ENCODE measurements around the gene MXRA5.
A peak's percentile ranks its signal among the peaks of the same experiment; 100 is the strongest.
"Not testable (repeated sequence)": the region's sequence is repeated elsewhere in the genome, so short reads cannot be mapped to it uniquely, and the experiment has no call there.

The MXRA5 gene

DNA sequence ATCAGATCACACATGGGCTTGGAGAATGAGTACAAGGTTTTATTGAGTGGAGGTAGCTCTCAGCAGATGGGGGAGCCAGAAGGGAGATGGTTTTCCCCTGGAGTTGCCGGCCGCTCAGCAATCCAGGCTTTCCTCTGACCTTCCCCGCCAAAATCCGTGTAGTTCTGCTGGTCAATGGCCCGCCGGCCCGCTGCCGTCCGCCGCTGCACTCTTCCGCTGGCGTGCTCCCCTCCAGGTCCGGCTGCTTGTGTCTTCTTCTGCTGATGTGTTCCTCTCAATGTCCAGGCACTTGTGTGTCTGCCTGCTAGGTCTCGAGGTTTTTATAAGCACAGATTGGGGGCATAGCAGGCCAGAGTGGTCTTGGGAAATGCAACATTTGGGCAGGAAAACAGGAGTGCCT, 14.4 kb upstream of the MXRA5 start:
- no peaks in the 10 kb centered on the region for H3K36me3 ChIP-seq (ENCODE audit: insufficient read depth, low read length)
- H3K4me1 ChIP-seq (ENCODE audit: insufficient read depth, low read length): no peaks in the 10 kb centered on the region
- no peak overlapping the region for H3K9ac ChIP-seq (ENCODE audit: low read depth, low read length)
- no peaks in the 10 kb centered on the region for H3K9me3 ChIP-seq (ENCODE audit: control insufficient read depth, insufficient read depth, low read length)

DNA sequence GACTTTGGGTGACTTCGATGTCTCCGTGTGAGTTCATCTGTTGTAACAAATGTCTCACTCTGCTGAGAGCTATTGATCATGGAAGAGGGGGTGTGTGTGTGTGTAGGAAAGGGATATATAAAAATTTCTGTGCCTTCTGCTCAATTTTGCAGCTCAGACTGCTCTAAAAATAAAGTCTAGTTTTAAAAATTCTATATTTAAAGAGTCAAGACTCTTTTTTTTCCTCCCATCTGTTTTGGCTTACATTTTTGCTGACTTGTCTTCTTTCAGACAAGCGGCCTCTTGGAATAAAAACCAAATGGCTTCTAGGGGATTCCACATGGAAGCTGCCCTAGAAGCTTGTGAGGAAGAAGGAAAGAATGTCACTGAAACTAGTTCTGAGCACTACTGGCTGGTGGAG, 6.3 kb upstream of the MXRA5 start:
- H3K9ac ChIP-seq (ENCODE audit: low read depth, low read length); H3K36me3 ChIP-seq (ENCODE audit: insufficient read depth, low read length); H3K4me1 ChIP-seq (ENCODE audit: insufficient read depth, low read length); H3K9me3 ChIP-seq (ENCODE audit: control insufficient read depth, insufficient read depth, low read length): not testable (repeated sequence)

DNA sequence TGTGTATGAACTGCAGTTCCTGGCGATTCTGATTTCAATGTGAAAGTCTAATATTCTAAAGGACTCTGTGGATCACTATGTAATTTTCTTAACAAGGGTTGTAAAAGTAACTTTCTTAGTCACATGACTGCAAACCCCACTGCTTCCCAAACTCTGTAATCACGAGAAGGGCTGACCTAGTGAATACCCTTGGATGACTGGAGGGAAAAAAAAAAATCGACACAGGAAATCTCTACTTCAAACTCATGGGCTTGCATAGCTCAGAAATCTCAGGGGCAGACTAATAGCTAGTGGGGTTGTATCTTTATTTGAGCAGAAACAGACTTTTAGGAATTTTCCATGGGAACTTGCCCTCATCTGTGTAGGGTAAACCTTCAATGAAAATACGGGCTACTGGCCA, 4.8 kb upstream of the MXRA5 start:
- Histone ChIP-seq H3K9ac (ENCODE audit: low read depth, low read length) (no peak overlapping the region), H3K36me3 (ENCODE audit: insufficient read depth, low read length) (no peaks in the 10 kb centered on the region), H3K9me3 (ENCODE audit: control insufficient read depth, insufficient read depth, low read length) (no peaks in the 10 kb centered on the region), H3K4me1 (ENCODE audit: insufficient read depth, low read length) (no peaks in the 10 kb centered on the region)

DNA sequence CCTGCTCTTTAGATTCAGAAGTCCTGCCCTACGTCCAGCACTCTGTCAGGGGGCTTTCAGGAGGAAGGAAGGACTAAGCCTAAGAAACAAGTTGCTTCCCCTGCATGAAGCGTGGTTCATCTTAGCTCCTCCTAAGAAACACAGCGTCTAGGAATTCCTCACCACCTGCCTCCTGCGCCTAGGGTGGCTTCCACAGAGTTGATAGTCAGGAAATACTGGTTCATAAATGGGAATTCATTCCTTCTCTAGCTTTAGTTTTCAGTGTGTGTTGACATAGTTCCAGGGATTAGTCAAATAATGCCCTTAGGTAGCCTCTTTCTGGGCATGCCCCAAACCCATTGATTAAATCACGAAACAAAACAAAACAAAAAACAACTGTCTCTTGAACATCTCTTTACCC, 1.7 kb upstream of the MXRA5 start:
- H3K9me3 ChIP-seq (ENCODE audit: control insufficient read depth, insufficient read depth, low read length): no peaks in the 10 kb centered on the region
- no peak overlapping the region for H3K9ac ChIP-seq (ENCODE audit: low read depth, low read length)
- H3K36me3 ChIP-seq (ENCODE audit: insufficient read depth, low read length): no peaks in the 10 kb centered on the region
- H3K4me1 ChIP-seq (ENCODE audit: insufficient read depth, low read length): no peaks in the 10 kb centered on the region

DNA sequence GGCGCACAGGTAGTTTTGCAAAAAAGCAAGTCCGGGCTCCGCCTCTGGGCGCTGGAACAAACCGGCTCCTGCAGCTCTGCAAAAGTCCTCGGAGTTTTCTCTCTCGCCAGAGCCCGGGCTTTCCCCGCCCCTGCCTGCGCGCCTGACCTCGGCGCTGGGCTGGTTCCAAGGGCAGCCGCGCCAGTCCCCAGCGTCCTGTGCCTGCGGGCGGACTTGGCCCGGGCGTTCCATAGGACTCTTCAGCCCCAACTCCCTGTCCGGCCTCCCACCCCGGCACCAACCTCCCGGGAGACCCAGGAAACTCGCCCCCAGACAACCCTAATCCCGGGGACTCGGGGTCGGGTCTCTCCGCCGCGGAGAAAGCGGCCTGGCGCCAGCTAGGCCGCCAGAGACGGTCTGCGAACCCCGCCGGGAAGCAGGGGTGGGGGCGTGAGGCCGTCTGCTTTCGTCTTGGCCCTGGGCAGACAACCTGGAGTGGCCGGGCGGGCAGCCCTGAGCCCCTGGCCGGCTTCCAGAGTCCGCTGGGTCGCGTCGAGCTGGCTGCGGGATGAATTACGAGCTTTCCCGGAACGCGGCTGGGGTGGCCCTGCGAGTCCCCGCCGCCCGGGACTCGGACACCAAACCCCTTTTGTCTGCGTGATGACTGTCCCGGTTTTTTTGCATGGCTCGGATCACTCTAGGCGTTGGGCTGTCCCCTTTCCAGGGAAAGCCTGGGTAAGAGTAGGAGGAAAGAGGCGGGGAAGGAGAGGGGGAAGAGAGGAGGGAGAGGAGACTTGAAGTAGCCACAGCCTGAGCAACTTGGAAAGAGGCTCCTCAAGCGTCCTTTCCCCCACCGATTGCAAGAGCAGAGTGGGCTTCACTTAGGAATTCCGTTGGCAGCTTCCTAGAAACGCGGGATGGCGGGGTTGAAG, 916 bp downstream of the MXRA5 start:
- H3K9ac ChIP-seq (ENCODE audit: low read depth, low read length): peak overlapping the region; percentile 88
- H3K4me1 ChIP-seq (ENCODE audit: insufficient read depth, low read length): no peaks in the 10 kb centered on the region
- H3K36me3 ChIP-seq (ENCODE audit: insufficient read depth, low read length): no peaks in the 10 kb centered on the region
- H3K9me3 ChIP-seq (ENCODE audit: control insufficient read depth, insufficient read depth, low read length): no peaks in the 10 kb centered on the region

DNA sequence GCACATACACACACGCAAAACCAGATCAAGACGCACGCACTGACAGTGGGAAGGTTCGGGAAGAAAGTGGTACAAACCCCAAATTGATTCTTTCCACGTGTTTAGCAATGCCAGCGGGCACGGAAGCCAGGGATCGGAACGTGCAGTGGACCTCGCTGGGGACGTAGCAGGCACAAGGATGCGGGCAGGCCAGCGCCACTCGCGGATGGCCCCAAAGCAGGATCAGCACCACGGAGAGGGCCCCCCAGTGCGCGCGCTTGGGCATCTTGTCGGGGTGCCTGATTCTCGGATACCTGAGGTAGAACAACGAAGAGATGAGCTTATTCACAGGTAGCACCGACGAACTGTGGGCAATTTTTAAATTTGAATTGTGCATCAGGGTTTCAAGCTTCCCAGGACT, 2.9 kb downstream of the MXRA5 start:
- H3K9me3 ChIP-seq (ENCODE audit: control insufficient read depth, insufficient read depth, low read length); H3K9ac ChIP-seq (ENCODE audit: low read depth, low read length); H3K36me3 ChIP-seq (ENCODE audit: insufficient read depth, low read length); H3K4me1 ChIP-seq (ENCODE audit: insufficient read depth, low read length): not testable (repeated sequence)

DNA sequence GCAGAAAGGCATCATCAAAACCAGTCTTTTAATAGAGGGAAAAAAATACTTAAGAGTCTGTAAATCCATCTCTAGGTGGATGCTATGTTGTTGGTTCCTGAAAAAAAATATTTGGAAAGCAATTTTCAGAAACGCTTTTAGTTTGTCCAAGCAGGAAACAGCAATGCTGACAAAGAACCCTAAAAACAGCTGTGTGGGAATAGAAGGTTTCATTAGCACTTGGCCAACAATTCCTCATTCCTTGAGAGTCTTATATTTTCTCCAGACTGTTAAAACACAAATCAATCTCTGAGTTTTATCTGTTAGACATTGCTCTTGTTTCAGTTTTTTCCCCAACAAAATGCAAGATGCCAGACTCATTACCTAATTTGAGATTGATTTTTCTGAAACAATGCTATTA, 6.4 kb downstream of the MXRA5 start:
- Histone ChIP-seq H3K9ac (ENCODE audit: low read depth, low read length) (no peak overlapping the region), H3K9me3 (ENCODE audit: control insufficient read depth, insufficient read depth, low read length) (no peaks in the 10 kb centered on the region; the same call in 1 of the 2 replicates)

DNA sequence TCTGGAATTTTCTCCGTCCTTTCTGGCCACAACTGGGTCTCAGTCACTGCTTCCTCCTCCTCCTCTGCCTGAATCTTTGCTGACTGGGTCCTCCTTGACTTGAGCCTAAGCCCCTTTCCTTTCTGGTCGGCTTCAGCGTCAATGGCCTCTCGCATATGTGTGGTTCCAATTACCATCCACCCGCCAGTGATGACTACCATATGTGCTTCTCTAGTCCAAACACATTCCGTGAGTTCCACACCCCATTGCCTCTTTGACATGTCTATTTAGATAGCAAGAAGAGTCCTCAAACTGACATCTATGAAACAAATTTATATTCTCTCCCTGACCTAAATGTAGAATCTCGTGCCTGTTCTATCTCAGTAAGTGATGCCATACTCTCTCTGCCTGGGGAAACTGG, 19.8 kb downstream of the MXRA5 start:
- Histone ChIP-seq H3K36me3 (ENCODE audit: insufficient read depth, low read length) (no peaks in the 10 kb centered on the region), H3K9ac (ENCODE audit: low read depth, low read length) (no peak overlapping the region), H3K9me3 (ENCODE audit: control insufficient read depth, insufficient read depth, low read length) (no peaks in the 10 kb centered on the region), H3K4me1 (ENCODE audit: insufficient read depth, low read length) (no peaks in the 10 kb centered on the region)

More for the DNA sequence above, 6.4 kb downstream of the MXRA5 start:
- Histone ChIP-seq H3K4me1 (ENCODE audit: insufficient read depth, low read length) (no peaks in the 10 kb centered on the region), H3K36me3 (ENCODE audit: insufficient read depth, low read length) (no peaks in the 10 kb centered on the region)

DNA sequence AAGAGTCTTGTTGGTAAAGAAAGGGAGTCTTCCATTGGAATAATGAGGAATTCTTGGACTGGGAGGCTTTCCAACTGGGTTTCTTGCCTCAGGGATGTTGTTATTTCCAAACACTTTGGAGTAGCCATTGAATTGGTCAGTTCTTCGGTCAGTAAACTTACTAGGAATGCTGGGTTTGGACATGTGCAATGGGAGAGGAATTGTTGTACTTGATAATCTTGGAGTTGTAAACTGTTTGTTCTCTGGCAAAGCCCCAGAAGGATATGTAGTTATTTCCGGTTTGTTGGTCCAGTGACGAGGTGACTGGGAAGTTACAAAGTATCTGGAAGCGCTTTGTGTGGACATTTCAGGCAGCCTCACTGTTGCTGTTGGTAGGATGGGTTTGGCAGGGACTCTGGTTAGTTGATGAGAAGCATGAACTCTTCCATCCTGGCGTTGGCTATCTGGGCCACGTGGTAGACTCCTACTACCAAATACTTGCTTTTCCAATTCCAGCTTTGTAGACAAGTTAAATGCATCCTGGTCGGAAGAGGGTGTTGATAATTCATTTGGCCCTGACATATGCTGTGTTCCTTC, 25.9 kb downstream of the MXRA5 start:
- no peak overlapping the region for H3K9ac ChIP-seq (ENCODE audit: low read depth, low read length)
- no peaks in the 10 kb centered on the region for H3K4me1 ChIP-seq (ENCODE audit: insufficient read depth, low read length)
- H3K9me3 ChIP-seq (ENCODE audit: control insufficient read depth, insufficient read depth, low read length): no peaks in the 10 kb centered on the region
- no peaks in the 10 kb centered on the region for H3K36me3 ChIP-seq (ENCODE audit: insufficient read depth, low read length)

DNA sequence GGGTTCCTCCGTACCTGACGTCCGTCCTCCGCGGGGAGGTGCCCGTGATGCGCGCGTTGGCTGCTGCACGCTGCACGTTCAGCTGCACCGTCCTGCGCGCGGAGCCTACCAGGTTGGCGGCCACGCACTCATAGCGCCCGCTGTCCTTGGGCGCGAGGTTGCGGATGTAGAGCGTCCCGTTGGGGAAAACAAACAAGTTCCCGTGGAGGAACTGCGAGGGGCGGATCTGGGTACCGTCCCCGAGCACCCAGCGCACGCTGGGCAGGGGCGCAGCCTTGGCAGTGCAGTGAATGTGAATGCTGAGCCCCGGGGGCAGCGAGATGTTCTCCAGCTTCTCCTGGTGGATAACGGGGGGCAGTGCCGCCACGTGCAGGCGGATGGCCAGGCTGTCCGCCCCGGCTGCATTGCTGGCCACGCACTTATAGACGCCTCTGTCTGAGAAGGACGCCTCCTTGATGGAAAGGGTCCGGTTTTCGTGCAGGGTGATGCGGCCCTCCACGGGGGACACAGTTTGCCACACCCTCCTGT, 29.2 kb downstream of the MXRA5 start:
- no peak overlapping the region for H3K9ac ChIP-seq (ENCODE audit: low read depth, low read length)
- H3K4me1 ChIP-seq (ENCODE audit: insufficient read depth, low read length): no peaks in the 10 kb centered on the region
- H3K36me3 ChIP-seq (ENCODE audit: insufficient read depth, low read length): no peaks in the 10 kb centered on the region
- H3K9me3 ChIP-seq (ENCODE audit: control insufficient read depth, insufficient read depth, low read length): no peaks in the 10 kb centered on the region

DNA sequence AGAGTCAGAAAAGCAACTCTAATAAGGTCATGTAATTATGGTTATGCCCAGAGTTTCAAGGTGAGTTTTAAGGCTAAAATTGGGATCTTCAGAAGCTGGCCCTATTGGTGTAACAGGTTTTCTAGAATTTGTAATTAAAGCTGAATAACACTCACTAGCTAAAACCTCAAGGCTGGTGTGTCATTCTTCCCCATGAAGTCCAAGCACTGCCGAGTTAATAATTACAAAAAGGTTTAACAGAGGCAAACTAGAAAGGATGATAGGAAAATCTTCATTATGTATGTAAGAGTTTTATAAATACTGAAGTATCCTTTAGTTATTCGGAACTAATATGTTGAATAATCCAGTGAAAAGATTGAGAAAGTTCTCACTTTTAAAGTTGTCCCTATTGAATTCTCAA, 34.3 kb downstream of the MXRA5 start:
- Histone ChIP-seq H3K36me3 (ENCODE audit: insufficient read depth, low read length) (no peaks in the 10 kb centered on the region), H3K9me3 (ENCODE audit: control insufficient read depth, insufficient read depth, low read length) (no peaks in the 10 kb centered on the region), H3K9ac (ENCODE audit: low read depth, low read length) (no peak overlapping the region), H3K4me1 (ENCODE audit: insufficient read depth, low read length) (no peaks in the 10 kb centered on the region)

DNA sequence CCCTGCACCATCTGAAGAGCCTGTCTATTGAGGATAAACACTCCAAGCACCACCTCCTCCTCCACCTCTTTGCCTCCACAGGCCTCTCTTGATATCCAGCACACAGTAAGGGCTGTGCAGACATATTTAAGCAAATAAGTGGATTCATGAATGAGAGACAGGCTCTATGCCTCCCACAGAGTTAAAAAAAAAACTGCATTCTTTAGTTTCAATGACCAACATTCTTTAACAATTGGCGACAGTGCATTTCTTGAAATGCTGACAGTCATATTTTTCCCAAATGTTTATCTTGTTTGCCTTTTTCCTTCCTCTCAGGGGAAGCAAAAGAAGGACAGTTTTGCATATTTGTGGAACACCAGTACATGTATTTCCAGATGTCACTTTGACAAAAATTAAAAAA, 38.6 kb downstream of the MXRA5 start:
- no peak overlapping the region for H3K9ac ChIP-seq (ENCODE audit: low read depth, low read length)
- H3K36me3 ChIP-seq (ENCODE audit: insufficient read depth, low read length): no peaks in the 10 kb centered on the region
- no peaks in the 10 kb centered on the region for H3K9me3 ChIP-seq (ENCODE audit: control insufficient read depth, insufficient read depth, low read length)
- no peaks in the 10 kb centered on the region for H3K4me1 ChIP-seq (ENCODE audit: insufficient read depth, low read length)

DNA sequence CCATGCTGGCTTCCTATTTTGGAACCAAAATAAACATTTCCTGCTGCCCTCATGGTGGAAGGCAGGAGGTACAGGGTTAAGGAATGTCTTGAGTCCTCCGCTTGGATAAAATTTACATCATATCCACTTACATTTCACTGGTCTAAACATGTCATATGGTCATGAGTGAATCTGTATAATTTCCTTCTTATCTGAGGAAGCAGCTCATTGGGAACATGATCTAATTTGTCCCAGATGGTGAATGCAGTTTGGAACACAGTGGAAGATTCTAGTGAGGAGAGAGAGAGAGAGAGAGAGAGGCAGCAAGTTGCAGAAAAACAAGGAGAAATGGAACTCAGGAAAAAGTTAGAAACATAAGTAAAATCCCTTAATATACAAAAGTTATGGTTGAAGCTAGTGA, 46.8 kb downstream of the MXRA5 start:
- H3K9me3 ChIP-seq (ENCODE audit: control insufficient read depth, insufficient read depth, low read length): no peaks in the 10 kb centered on the region

DNA sequence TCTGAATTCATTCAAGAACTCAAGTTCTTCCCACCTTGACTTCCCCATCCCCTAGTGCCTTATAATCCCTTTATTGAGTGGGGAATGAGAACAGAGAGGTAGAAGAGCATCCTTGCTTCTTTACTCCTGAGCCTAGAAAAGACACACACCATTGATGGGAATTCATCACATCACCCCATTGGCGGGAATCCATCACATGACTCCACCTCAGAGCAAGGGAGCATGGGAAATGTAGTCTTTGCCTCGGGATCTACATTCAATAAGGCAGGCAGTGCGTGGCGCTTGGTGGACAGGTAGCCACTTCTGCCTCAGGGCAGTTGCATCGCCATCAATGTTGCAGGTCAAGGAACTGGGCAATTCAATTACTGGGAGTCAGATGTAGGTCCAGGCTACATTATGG, 50.7 kb downstream of the MXRA5 start:
- H3K9ac ChIP-seq (ENCODE audit: low read depth, low read length): no peak overlapping the region
- no peaks in the 10 kb centered on the region; the same call in 1 of the 2 replicates for H3K9me3 ChIP-seq (ENCODE audit: control insufficient read depth, insufficient read depth, low read length)
- no peaks in the 10 kb centered on the region for H3K36me3 ChIP-seq (ENCODE audit: insufficient read depth, low read length)
- no peaks in the 10 kb centered on the region; the same call in 1 of the 2 replicates for H3K4me1 ChIP-seq (ENCODE audit: insufficient read depth, low read length)

More for the DNA sequence above, 46.8 kb downstream of the MXRA5 start:
- no peak overlapping the region for H3K9ac ChIP-seq (ENCODE audit: low read depth, low read length)
- no peaks in the 10 kb centered on the region for H3K4me1 ChIP-seq (ENCODE audit: insufficient read depth, low read length)
- H3K36me3 ChIP-seq (ENCODE audit: insufficient read depth, low read length): no peaks in the 10 kb centered on the region

DNA sequence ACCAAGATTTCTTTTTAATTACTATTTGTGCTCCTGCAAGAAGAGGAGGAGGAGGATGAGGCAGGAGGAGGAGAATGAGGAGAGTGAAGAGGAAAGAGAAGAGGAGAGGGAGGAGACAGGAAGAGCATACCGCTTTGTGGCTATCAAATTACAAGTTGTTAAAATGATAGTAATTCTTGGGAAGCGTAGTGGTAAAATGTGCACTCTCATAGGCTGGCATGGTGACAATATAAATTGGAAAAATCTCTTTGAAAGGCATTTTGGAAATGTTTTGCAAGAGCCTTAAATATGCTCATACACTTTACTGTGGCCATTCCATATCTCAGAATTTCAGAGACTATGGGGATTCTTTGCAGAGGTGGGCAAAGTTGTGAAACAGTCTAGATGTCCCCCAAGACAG, 53.2 kb downstream of the MXRA5 start:
- H3K9me3 ChIP-seq (ENCODE audit: control insufficient read depth, insufficient read depth, low read length): no peaks in the 10 kb centered on the region; the same call in 1 of the 2 replicates
- no peak overlapping the region for H3K9ac ChIP-seq (ENCODE audit: low read depth, low read length)
- H3K4me1 ChIP-seq (ENCODE audit: insufficient read depth, low read length): no peaks in the 10 kb centered on the region; the same call in 1 of the 2 replicates
- no peaks in the 10 kb centered on the region for H3K36me3 ChIP-seq (ENCODE audit: insufficient read depth, low read length)

Data from ES-I3 (cell line).